IPS-NIHi7 (cell line): ENCODE measurements around the gene PPP6C.
"Not testable (repeated sequence)": the region's sequence is repeated elsewhere in the genome, so short reads cannot be mapped to it uniquely, and the experiment has no call there.

ENCODE experiments used
- DNase-seq: peaks from one replicate; pipeline ENCODE4 v3.0.0; 2012; ENCODE audit warnings: mixed read lengths; ENCODE audit errors: extremely low spot score

PPP6C gene

GRCh38 chr9:125142560-125143376, 46.8 kb downstream of the PPP6C start:
- peak; percentile 20 for DNase-seq

GRCh38 chr9:125141751-125142150, 47.9 kb downstream of the PPP6C start:
- DNase-seq, result no peak

GRCh38 chr9:125141251-125141650, 48.4 kb downstream of the PPP6C start:
- DNase-seq, result no peak

GRCh38 chr9:125140576-125140975, 49.0 kb downstream of the PPP6C start:
- DNase-seq, result no peak

- no peak for DNase-seq
Observed at GRCh38 chr9:125137200-125137599, 52.4 kb downstream of the PPP6C start.

- DNase-seq, result no peak
Observed at GRCh38 chr9:125134976-125135375, 54.6 kb downstream of the PPP6C start.

GRCh38 chr9:125133403-125134329, 55.9 kb downstream of the PPP6C start:
- DNase-seq, result no peak

- DNase-seq, result no peak
Observed at GRCh38 chr9:125131778-125132177, 57.8 kb downstream of the PPP6C start.

- no peak for DNase-seq
Observed at GRCh38 chr9:125126019-125126746, 63.4 kb downstream of the PPP6C start.

- DNase-seq, result no peak
Observed at GRCh38 chr9:125125523-125125922, 64.1 kb downstream of the PPP6C start.

GRCh38 chr9:125121146-125121545, 68.5 kb downstream of the PPP6C start:
- DNase-seq, result no peak

GRCh38 chr9:125119643-125120286, 69.8 kb downstream of the PPP6C start:
- no peak for DNase-seq

- DNase-seq, result not testable (repeated sequence)
Observed at GRCh38 chr9:125118696-125119095, 70.9 kb downstream of the PPP6C start.

GRCh38 chr9:125114503-125114902, 75.1 kb downstream of the PPP6C start:
- not testable (repeated sequence) for DNase-seq

- no peak for DNase-seq
Observed at GRCh38 chr9:125110464-125110863, 79.1 kb downstream of the PPP6C start.

GRCh38 chr9:125108541-125108940, 81.1 kb downstream of the PPP6C start:
- not testable (repeated sequence) for DNase-seq

GRCh38 chr9:125106285-125106893, 83.2 kb downstream of the PPP6C start:
- DNase-seq, result no peak

GRCh38 chr9:125103770-125104460, 85.7 kb downstream of the PPP6C start:
- no peak for DNase-seq

GRCh38 chr9:125103021-125103420, 86.6 kb downstream of the PPP6C start:
- no peak for DNase-seq

- no peak for DNase-seq
Observed at GRCh38 chr9:125100822-125101221, 88.8 kb downstream of the PPP6C start.
